ENCODE results near the gene SDF2.
"Not testable (repeated sequence)": the region's sequence is repeated elsewhere in the genome, so short reads cannot be mapped to it uniquely, and the experiment has no call there.

SDF2 gene

GRCh38 chr17:28663723-28664122, 2.0 kb upstream of the SDF2 start:
- TF ChIP-seq, protein P1, sequence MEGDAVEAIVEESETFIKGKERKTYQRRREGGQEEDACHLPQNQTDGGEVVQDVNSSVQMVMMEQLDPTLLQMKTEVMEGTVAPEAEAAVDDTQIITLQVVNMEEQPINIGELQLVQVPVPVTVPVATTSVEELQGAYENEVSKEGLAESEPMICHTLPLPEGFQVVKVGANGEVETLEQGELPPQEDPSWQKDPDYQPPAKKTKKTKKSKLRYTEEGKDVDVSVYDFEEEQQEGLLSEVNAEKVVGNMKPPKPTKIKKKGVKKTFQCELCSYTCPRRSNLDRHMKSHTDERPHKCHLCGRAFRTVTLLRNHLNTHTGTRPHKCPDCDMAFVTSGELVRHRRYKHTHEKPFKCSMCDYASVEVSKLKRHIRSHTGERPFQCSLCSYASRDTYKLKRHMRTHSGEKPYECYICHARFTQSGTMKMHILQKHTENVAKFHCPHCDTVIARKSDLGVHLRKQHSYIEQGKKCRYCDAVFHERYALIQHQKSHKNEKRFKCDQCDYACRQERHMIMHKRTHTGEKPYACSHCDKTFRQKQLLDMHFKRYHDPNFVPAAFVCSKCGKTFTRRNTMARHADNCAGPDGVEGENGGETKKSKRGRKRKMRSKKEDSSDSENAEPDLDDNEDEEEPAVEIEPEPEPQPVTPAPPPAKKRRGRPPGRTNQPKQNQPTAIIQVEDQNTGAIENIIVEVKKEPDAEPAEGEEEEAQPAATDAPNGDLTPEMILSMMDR (IDR thresholded peaks at IDR 0.05; ENCODE audit: low read depth, low read length) = no peak
- no peak overlapping the region for H3K4me3 ChIP-seq (replicated peaks in 1 of 2; ENCODE audit: low read depth in 2 of 2, low read length in 2 of 2)
- no peak for DNase-seq (ENCODE audit: low read depth in 2 of 2)

GRCh38 chr17:28662527-28662829, 772 bp upstream of the SDF2 start:
- DNase-seq (ENCODE audit: low read depth in 2 of 2) = no peak
- H3K4me3 ChIP-seq (replicated peaks in 1 of 2; ENCODE audit: low read depth in 2 of 2, low read length in 2 of 2) = peak overlapping the region; percentile 77 to 91
- TF ChIP-seq, protein P1 (IDR thresholded peaks at IDR 0.05; ENCODE audit: low read depth, low read length) = no peak

DNA sequence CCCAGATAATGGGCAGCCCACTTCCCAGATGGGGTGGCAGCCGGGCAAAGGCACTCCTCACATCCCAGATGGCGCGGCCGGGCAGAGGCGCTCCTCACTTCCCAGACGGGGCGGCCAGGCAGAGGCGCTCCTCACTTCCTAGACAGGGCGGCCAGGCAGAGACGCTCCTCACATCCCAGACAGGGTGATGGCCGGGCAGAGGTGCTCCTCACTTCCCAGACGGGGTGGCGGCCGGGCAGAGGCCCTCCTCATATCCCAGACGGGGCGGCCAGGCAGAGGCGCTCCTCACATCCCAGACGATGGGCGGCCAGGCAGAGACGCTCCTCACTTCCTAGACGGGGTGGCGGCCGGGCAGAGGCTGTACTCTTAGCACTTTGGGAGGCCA, 2.2 kb downstream of the SDF2 start:
- H3K4me3 ChIP-seq (replicated peaks in 1 of 2; ENCODE audit: low read depth in 2 of 2, low read length in 2 of 2); DNase-seq (ENCODE audit: low read depth in 2 of 2): not testable (repeated sequence)

GRCh38 chr17:28658766-28659496, 2.8 kb downstream of the SDF2 start:
- not testable (repeated sequence) for H3K4me3 ChIP-seq (replicated peaks in 1 of 2; ENCODE audit: low read depth in 2 of 2, low read length in 2 of 2); DNase-seq (ENCODE audit: low read depth in 2 of 2)

GRCh38 chr17:28658342-28658741, 3.4 kb downstream of the SDF2 start:
- not testable (repeated sequence) for H3K4me3 ChIP-seq (replicated peaks in 1 of 2; ENCODE audit: low read depth in 2 of 2, low read length in 2 of 2); DNase-seq (ENCODE audit: low read depth in 2 of 2)

DNA sequence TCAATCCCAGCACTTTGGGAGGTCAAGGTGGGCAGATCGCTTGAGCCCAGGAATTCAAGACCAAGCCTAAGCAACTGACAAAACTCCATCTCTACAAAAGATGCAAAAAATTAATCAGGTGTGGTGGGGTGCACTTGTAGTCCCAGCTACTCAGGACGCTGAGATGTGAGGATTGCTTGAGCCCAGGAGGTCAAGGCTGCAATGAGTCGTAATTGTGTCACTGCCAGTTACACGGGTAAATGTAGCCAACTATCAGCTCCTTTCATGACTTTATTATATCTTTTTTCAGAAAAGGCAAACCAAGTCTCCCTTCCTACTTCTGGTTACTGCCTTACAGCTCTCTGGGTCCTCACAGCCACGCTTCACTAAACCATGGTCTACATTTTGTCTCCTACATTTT, 4.0 kb downstream of the SDF2 start:
- H3K4me3 ChIP-seq (replicated peaks in 1 of 2; ENCODE audit: low read depth in 2 of 2, low read length in 2 of 2) = no peak overlapping the region
- DNase-seq (ENCODE audit: low read depth in 2 of 2) = peak in 1 of 2 donors; percentile 48

DNA sequence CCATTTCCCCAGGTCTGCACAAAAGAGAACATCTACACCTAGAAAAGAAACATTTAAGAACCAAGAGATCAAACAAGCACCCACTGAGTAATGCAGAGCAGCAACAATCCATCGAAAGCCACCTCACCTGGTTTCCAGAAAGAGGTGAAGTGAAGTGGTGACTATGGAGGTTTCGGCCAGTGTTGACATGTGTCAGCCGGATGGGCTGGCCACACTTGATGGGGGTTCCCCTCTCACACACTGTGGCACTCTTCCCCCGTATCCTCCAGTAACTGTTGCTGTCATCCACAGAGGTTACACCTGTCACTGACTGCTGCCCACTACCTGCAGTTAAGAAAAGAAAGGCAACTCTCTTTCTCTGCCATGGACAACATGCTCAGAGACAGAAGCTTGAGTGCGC, 6.5 kb downstream of the SDF2 start:
- no peak for DNase-seq (ENCODE audit: low read depth in 2 of 2)
- TF ChIP-seq, protein P1 (IDR thresholded peaks at IDR 0.05; ENCODE audit: low read depth, low read length) = no peak
- H3K4me3 ChIP-seq (replicated peaks in 1 of 2; ENCODE audit: low read depth in 2 of 2, low read length in 2 of 2) = no peak overlapping the region

More for the DNA sequence above, 4.0 kb downstream of the SDF2 start:
- TF ChIP-seq, protein P1 (IDR thresholded peaks at IDR 0.05; ENCODE audit: low read depth, low read length) = no peak

DNA sequence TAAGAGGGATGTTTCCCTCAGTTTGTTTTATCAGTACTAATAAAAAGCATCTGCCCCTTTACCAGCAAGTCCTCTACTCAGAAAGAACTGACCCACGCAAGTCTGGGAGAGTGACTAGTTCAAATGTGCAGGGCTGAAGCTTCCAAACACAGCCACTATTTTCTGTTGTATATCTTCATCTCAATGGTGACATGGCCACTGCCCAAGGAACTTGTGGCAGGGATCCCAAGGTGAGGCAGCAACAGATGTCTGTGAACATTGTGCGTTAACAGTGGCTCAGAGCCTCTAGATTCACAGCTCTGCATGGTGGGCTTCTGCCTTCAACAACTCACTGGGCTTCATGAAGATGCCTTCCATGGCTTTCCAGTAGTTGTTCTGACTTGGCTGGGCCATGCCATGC, 13.0 kb downstream of the SDF2 start:
- H3K4me3 ChIP-seq (replicated peaks in 1 of 2; ENCODE audit: low read depth in 2 of 2, low read length in 2 of 2) = no peak overlapping the region
- TF ChIP-seq, protein P1 (IDR thresholded peaks at IDR 0.05; ENCODE audit: low read depth, low read length) = no peak

More for the DNA sequence above, 13.0 kb downstream of the SDF2 start:
- DNase-seq (ENCODE audit: low read depth in 2 of 2) = no peak

All from cardiac fibroblast (primary cell).